Thyroid gland (tissue), 4 donors: ENCODE measurements around the gene TGM1.

Experiments
- CTCF ChIP-seq, 6 experiments: fragments of 200-600 bp in 3 of 6; fragments of 450-650 bp in 3 of 6; sonication (generic) in 3 of 6; IDR thresholded peaks; one replicate each; pipeline ENCODE4 v1.5.1; 2016 to 2019; ENCODE audit warnings: antibody characterized with exemption in 6 of 6, mild to moderate bottlenecking in 2 of 6, inconsistent platforms in 1 of 6, moderate library complexity in 1 of 6
- POLR2A ChIP-seq, 2 donors: fragments of 450-650 bp; IDR thresholded peaks; one replicate each; pipeline ENCODE4 v1.6.1; 2017; ENCODE audit warnings: antibody characterized with exemption in 2 of 2, mild to moderate bottlenecking in 2 of 2, moderate library complexity in 1 of 2

- TF ChIP-seq CTCF (IDR thresholded peaks at IDR 0.05) = no peak
- no peak for TF ChIP-seq POLR2A (IDR thresholded peaks at IDR 0.05)
Measured at GRCh38 chr14:24292118-24292807, 29.3 kb upstream of the TGM1 start.
